NCI-H345 treated with DMSO at 0.1 percent for 48 hours (cell line): Measurements from ENCODE around the gene COMT.
A peak's percentile ranks its signal among the peaks of the same experiment; 100 is the strongest.

ENCODE experiments used
- DNase-seq: peaks from one replicate; lab custom pipeline; 2025; ENCODE audit not compliant: unreplicated experiment; lab: John Stamatoyannopoulos, UW

COMT gene

DNA sequence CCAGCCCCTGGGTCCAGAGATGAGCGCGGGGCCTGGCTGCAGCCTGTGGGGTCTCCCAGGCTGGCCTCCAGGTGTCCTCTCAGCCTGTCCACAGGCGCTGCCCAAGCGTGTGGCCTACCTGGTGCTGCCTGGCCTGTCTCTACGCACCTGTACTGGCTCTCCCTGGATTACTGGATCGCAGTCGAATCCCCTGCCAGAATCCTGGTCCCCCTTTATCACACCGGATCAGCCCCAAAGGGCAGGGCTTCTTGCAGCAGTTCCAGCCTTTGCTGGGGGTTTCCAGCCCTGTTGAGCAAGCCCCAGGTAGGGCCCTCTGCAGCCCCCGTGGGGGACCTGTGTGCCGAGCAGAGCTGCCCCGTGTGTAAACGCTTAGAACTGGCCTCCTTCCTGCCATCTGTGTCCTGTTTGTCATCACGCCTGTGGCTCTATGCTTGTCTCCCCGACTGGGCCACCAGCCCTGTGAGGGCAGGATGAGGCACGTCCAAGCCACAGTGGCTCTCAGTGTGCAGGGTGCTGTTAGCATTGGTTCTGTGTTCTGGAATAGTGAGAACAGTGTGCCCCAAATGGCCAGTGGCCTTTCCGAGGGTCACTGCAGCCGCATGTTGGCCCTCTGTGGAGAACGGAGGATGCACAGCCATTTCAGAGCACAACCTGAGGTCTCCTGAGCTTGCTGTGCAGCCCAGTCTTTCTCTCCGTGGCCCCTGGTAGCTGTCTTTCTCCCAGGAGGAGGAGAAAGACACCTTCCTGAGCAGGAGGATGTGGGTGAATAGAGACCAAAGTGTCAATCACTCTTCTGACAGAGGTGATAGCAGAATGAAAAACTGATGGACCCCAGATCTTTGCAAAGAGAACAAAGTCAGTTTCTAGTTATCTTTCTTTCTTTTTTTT is 13.9 kb downstream of the COMT start:
- DNase-seq: no peak

DNA sequence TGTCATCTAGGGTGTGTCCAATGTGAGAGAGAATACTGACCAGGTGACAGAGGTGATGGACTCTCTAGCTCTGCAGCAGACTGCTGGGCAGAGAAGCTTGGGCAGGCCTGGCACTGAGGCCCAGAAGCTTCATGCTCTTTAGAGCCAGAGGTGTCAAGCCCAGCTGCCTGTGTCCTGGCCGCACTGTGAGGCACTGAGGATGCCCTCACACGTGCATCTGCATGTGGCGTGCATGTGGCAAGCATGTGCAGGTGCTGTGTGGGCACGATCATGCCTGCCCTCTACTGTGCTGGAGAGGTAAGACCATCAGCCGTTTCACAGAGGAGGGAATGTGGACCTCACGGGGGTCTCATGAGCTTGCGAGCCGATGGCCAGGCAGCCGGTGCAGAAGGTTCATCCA is 15.9 kb downstream of the COMT start:
- DNase-seq: no peak

DNA sequence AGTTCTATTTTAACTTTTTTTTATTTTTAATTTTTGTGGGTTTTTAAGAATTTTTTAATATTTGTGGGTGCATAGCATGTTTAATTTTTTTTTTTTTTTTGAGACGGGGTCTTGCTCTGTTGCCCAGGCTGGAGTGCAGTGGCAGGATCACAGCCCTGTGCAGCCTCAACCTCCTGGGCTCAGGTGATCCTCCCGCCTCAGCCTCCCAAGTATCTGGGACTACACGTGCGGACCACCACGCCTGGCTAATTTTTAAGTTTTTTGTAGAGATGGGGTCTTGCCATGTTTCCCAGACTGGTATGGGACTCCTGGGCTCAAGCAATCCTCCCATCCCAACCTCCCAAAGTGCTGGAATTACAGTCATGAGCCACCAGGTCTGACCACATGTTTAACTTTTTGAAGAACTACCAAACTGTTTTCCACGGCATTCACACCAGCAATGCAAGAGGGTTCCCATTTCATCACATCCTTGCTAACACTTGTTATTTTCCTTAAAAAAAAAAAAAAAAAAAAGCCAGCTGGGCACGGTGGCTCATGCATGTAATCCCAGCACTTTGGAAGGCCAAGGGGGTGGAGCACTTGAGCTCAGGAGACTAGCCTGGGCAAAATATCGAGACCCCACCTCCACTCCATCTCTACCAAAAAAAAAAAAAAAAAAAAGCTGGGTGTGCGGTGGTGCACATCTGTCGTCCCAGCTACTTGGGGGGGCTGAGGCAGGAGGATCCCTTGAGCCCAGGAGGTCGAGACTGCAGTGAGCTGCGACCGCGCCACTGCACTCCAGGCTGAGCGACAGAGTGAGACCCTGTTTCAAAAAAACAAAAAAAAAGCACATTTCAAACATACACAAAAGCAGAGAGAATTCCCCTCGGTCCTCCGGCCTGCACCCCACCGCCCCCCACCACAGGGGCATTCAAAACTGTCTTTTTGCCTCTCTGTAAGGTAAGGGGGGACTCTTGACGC is 16.8 kb downstream of the COMT start:
- DNase-seq: no peak

DNA sequence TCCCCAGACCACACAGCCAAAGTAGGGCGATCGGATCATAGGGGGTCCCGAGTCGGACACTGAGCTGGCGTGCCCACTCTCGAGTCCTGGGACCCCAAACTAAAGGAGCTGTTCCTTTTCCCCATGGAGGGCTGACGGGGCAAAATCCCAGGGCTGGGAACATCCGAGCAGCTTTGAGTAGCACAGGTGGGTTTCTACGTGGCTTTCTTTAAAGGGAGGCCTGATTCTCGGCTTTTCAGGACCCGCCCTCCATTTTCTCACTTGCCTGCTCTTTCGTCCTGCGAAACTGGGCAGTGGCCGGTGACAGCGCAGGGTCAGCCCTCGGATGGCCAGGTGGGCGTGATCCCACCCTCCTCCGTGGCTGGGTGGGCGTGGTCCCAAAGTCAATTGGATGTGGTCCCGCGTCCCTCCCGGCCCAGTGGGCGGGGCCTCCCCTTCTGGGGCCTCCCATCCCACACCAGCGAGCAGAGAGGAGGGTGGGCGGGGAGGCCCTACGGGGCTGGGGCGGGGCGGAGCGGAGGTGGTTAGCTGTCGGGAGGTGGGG is 17.5 kb downstream of the COMT start:
- DNase-seq: no peak

DNA sequence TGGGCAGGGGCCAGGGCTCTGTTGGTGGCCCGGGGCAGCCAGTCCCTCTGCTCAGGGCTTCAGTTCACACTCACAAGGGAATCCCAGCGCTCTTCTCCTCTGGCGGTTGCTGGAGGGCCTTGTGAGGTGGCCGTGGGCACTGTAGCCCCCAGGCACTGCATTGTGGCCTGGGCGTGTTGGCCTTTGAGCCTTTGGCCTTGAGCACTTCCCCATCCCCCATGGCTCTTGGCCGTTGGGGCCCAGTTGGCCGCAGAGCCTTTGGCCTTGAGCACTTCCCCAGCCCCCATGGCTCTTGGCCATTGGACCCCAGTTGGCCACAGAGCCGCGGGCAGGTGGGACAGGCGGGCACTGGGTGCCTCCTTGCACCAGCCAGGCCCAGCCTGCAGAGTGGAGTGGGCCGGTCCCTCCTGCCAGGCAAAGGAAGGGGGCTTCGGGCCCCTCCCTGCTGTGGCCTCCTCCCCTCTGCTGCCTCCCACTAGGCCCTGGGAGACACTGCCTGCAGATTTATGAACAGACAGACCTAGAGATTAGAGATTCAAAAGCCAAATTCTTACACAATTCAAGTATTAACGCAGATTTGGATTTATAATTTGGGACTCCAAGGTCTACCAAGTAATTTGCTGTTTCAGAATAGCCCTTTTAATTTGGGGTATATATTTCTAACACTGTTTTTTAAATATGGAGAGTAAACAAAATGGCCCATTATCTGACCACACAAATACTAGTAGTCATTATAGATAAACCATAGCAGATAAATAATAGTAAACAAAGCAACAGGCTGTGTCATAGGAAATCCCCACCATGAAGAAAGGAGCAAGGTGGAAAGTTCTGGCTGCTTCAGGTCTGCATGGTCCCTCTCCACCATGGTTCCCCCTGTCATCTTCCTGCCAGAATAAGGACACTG is 18.3 kb downstream of the COMT start:
- DNase-seq: no peak

DNA sequence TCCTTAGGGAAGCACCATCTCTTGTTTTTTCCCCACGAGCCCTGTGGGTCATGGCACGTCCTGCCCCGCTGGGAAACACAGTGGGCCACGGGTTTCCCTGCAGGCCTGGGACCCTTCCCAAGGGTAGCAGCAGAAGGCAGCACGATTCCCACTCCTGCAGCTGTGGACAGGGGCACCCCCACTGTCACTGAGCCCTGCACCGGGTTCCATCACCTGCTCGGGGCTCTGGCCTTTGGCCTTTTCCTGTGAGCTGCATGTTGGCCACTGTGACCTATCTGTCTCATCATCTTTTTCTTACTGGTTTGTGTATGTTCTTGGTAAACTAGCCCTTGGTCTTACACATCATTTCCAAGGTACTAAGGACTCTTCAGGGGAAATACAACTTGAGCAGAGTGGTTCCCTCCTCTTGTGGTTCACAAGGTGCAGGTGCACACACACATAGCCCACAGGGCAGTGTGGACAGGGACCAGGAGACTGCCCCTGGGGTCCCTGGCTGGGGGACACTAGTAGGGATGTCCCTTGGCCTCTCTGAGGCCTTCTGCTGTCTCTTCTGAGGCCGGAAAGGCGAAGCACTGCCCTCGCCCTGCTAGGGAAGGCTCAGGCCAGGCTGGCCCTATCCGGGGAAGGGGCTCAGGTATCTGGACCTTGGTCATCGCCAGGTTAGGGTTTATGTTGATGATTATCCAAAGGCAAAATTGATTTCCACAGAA is 19.1 kb downstream of the COMT start:
- DNase-seq: no peak

DNA sequence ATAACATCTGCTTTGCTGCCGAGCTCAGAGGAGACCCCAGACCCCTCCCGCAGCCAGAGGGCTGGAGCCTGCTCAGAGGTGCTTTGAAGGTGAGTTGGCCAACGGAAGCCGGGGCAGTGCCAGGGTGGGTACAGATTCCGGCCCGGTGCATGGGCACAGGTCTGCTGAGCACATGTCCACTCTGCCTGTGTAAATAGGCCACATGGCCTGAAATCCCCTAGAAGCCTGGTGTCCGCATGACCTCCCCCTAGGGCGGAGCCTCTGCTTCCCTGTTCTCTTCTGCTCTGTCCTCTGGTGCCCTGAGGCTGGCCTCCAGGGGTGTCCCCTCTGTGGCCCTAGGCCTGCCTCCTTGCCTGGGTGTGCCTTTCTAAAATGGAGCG is 19.6 kb downstream of the COMT start:
- no peak for DNase-seq

DNA sequence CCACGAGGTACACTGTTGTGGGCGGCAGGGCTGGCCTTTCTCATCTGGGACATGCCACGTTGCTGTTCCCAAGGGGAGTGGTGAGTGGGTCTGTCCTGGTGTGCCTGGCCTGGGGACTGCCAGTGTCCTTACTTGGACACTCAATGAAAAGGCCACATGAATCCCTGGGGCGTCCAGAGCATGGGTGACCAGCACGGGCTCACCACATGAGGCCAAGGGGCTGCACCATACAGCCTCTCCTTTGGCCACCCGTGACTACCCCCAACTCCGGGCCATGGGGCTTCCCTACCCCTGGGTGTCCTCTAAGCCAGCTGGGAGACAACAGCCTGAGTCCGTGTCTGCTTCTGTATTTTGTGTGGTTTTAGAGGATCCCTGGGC is 20.3 kb downstream of the COMT start:
- DNase-seq: no peak

DNA sequence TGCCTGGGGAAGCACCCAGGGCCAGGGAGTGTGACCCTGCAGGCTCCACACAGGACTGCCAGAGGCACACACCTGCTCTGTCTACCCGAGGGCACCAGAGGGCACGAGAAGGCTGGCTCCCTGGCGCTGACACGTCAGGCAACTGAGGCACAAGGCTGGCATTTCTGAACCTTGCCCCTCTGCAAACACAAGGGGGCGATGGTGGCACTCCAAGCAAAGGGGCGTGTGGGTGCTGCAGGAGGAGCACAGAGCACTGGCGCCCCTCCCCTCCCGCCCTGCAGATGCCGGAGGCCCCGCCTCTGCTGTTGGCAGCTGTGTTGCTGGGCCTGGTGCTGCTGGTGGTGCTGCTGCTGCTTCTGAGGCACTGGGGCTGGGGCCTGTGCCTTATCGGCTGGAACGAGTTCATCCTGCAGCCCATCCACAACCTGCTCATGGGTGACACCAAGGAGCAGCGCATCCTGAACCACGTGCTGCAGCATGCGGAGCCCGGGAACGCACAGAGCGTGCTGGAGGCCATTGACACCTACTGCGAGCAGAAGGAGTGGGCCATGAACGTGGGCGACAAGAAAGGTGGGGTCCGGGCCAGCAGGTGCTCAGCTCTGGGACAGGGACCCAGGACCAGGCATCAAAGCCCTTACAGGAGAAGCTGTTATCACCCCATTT is 20.8 kb downstream of the COMT start:
- DNase-seq: peak; percentile 48

DNA sequence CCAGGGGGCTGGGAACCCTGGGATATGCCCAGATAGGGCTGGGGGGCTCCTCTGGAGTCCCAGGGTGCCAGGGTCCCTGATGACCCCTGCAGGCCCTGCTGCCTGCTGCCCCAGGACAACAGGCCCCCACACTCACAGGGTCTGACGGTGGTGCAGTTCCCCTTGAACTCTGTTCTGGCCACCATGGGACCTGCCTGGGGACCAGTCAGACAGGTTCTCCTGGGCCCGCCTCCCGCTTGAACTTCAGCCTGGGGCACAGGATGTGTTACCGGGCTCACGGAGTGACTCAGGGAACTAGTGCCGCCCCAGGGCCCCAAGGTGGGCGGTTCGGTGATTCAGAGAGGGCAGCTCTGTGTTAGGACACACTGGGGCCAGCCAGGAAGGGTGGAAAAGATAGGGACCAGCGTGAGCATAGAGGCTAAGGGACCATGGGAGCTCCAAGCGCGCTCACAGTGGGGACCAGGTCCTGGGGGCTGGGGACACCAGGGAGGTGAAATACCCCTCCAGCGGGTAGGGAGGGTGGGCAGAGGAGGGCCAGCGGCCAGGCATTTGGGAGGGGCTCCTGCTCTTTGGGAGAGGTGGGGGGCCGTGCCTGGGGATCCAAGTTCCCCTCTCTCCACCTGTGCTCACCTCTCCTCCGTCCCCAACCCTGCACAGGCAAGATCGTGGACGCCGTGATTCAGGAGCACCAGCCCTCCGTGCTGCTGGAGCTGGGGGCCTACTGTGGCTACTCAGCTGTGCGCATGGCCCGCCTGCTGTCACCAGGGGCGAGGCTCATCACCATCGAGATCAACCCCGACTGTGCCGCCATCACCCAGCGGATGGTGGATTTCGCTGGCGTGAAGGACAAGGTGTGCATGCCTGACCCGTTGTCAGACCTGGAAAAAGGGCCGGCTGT is 21.6 kb downstream of the COMT start:
- no peak for DNase-seq

DNA sequence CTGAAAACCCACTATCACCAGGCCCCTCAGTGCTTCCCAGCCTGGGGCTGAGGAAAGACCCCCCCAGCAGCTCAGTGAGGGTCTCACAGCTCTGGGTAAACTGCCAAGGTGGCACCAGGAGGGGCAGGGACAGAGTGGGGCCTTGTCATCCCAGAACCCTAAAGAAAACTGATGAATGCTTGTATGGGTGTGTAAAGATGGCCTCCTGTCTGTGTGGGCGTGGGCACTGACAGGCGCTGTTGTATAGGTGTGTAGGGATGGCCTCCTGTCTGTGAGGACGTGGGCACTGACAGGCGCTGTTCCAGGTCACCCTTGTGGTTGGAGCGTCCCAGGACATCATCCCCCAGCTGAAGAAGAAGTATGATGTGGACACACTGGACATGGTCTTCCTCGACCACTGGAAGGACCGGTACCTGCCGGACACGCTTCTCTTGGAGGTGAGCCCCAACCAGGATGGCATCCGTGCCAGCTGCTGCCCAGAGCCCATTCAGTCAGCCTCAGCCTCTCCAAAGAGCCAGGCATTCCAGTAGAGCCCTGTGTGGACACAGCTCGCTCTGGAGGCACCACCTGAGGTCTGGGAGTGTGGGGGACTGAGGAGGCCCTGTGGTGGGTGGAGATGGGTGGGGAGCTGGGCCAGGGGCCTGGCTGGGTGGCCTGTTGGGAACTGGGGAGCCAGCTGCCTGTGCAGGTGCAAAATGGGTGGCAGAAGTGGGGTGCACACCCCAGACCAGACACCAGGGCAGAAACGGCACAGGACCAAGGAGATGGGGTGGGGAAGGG is 22.5 kb downstream of the COMT start:
- DNase-seq: no peak

DNA sequence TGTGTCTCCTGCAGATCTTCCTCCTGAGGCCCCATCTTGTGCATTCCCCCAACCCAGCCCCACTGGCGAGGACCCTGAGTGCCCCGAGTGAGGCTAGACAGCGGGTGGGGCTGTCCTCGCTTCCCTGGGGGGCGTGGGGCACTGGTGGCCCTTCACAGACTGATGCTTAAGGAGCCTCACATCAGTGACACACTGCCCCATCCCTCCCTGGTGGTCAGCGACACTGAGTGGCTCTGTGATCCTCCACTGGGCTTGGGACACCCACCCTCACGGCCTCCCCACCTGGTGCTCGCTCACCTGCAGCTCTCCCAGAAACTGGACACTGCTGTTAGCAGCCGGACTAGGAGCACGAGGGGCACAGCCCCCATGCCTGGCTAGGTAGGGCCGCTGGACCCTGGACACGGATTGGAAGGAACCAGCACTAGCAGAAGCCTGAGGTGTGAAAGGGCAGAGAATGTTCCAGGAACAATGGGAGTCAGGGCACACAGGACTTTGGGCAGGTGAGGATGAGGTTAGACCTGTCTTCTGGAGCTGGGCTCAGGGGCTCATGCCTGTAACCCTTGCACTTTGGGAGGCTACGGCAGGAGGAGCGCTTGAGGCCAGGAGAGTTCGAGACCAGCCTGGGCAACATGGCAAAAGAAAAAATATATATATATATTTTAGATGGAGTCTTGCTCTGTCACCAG is 23.3 kb downstream of the COMT start:
- no peak for DNase-seq

DNA sequence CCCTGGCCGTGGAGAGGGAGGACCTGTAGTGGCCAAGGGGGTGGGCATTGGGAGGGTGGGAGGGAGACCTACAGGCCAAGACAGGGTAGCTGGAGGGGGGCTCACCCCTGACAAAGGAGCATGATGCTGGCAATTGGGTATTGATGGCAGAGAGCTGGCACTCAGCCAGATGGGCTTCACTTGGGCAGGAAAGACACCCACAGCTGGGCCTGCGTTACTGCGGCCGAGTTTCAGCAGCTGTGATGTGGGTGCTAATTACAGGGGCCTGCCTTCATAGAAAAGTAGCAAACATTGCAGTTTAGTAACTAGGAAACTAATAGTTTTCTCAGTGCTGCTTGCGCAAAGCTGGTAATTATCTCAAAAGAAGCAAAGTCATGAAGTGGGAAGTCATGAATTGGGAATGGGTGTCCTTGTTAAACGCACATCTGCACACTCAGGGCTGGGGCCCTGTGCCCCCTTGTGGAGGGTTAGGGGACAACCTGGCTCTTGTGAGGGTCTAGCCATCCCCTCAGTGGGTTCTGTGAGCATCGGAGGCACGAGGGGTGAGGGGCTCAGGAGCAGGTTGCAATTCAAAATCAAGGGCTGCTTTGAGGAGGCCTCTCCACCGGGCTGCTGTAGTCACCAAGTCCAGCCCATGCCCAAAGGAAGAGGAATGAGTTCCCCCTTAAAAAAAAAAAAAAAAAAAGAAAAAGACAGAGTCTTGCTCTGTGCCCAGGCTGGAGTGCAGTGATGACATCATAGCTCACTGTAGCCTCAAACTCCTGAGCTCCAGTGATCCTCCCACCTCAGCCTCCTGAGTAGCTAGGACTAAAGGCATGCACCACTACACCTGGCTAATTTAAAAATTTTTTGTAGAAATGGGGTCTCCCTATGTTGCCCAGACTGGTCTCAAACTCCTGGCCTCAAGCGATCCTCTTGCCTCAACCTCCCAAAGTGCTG is 24.5 kb downstream of the COMT start:
- DNase-seq: peak; percentile 12

DNA sequence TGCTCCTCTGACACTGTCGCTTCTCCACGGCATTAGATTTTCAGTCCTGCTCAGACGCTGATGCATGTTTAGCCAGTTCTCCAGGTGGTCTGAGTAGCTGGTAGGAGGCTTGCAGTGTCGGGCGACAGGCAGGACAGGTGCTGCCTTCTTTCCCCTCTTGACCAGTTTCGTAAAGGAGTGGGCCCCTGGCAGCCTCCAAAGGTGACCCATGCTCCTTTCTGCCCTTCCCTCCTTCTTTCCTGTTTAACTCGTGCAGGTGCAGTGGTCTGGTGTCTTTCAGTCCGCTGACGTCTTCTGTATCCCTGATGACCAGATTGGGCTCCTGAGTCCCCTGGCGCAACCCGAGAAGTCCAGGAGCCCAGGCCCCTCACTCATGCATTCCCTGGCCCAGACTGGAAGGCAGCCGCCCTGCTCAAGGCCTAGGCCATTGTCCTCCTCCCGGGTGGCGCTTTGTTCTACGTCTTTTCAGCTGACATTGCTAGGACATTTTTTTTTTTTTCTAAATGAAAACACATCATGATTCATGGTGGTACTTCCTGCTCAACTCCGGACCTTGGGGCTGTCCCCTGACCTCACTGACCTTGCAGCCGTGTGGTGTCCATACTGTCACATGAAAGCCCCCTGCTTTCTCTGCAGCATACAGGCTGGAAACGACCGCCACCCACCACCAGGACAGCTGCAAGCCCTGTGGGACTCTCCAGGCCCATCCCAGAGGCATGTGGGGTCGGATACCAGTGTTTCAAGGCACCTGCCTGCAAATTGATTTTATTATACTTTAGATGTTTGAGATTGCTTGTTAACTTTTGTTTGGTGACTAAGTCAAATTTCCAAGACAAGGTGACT is 25.6 kb downstream of the COMT start:
- no peak for DNase-seq

DNA sequence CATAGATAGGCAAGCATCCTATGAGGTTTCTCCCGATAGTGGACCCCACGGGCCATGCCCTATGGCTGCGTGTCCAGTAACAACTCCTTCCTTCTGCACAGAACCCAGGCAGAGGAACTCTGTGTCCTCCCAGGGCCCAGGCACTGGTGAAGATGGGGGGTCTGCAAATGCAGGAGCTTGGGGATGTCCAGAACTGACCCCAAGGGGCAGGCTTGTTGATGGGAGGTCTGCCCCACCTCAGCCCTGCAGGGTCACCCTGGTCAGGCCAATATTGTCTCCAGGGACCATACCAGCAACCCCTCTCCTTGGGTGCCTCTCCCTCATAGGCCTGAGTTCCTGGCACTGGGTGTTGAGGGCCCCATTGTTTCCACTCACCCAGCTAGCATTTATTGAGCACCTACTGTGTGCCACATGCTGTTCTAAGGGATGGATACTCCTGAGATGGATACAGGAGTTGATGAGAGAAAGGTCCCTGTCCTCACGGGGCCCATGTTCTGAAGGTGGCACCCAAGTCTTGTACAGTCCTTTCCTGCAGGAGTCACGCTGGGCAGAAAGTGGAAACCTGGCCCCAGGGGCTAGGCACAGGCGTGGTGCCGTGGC is 26.4 kb downstream of the COMT start:
- DNase-seq: no peak
